ENCODE data around the gene MLST8.

DNA sequence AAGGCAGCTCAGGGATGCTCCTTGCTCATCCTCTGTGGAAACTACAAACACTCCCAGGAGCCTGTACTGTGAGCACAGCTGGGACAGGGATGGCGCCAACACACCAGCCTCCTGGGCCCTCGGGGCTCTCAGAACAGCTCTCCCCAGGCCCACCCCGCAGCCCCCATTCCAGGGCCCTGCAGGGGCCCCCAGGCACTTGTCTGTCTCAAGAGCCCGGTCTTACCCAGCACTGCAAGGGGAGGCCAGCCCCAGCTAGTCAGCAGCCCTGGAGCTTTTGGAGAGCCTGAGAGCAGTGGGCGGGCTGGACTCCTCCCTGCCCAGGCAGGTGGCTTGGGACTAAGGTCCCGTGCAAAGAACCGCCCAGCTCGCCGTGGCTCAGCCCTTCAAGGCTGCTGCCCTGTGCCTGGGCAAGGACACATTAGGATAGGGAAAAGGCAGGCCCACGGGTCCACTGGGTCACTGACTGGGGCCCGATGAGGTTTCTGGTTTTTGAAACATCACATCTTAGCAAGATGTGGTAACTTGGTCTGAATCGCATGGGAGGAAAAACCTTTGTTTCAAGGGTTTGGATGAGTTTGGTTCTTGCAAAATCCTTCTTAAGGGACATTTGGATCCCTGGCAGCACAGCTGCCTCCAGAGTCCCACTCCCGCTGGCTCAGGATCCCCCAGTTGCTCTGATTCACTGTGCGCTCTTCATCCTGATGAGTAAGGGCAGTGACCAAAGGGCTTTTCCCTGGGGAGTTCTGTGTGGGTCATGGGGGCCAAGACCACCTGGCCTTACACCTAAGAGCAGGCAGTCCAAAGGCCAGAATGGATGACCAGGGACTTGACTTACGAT is 33.8 kb downstream of the MLST8 start:
- TF ChIP-seq POLR2AphosphoS5 (IDR thresholded peaks at IDR 0.05; ENCODE audit: low read depth, low read length) (no peak), POLR2A (IDR thresholded peaks at IDR 0.05; ENCODE audit: low read depth, low read length) (no peak), TAF1 (IDR thresholded peaks at IDR 0.05; ENCODE audit: borderline replicate concordance, low read depth, low read length) (no peak)
